Erythroblast (primary cell): Measurements from ENCODE around the gene ADAM8.

Experiments
- GATA1 ChIP-seq: IDR thresholded peaks from 2 replicates; pipeline ENCODE4 v1.6.1; 2011; ENCODE audit warnings: low read depth, mild to moderate bottlenecking, control low read depth, low read length, moderate library complexity
- POLR2A ChIP-seq: IDR thresholded peaks from 2 replicates; pipeline ENCODE4 v1.6.1; 2011; ENCODE audit warnings: mild to moderate bottlenecking, low read length

- TF ChIP-seq POLR2A = no peak
- no peak for TF ChIP-seq GATA1
These were observed 4.4 kb upstream of the ADAM8 start for GRCh38 chr10:133281084-133281483.
